NOMO-1 treated with dmso at 0.1 percent for 144 hours (cell line): ENCODE results near the gene EHBP1L1.

Experiments used
- DNase-seq: peaks from one replicate; lab custom pipeline; 2025; ENCODE audit not compliant: unreplicated experiment; lab: John Stamatoyannopoulos, UW

EHBP1L1 gene

GRCh38 chr11:65592858-65593517 is 17.1 kb downstream of the EHBP1L1 start:
- no peak for DNase-seq

GRCh38 chr11:65593518-65594414 is 17.9 kb downstream of the EHBP1L1 start:
- peak; percentile 33 for DNase-seq

GRCh38 chr11:65595131-65595530 is 19.3 kb downstream of the EHBP1L1 start:
- no peak for DNase-seq

GRCh38 chr11:65595543-65596281 is 19.9 kb downstream of the EHBP1L1 start, which contains the start of gene KCNK7:
TSS of gene KCNK7 (minus strand) at chr11:65595800. CDS start at chr11:65595772, 28 bp downstream.
- no peak for DNase-seq

GRCh38 chr11:65596520-65596919 is 20.7 kb downstream of the EHBP1L1 start:
- no peak for DNase-seq

GRCh38 chr11:65598258-65598699 is 22.4 kb downstream of the EHBP1L1 start:
- DNase-seq, result no peak

- no peak for DNase-seq
These were observed 23.5 kb downstream of the EHBP1L1 start for GRCh38 chr11:65599216-65599954.

GRCh38 chr11:65599955-65600246 is 24.0 kb downstream of the EHBP1L1 start:
- DNase-seq, result no peak

- no peak for DNase-seq
These were observed 28.4 kb downstream of the EHBP1L1 start for GRCh38 chr11:65604258-65604657.

- no peak for DNase-seq
These were observed 31.2 kb downstream of the EHBP1L1 start for GRCh38 chr11:65606876-65607613.

GRCh38 chr11:65607614-65608426 is 32.0 kb downstream of the EHBP1L1 start:
- DNase-seq, result no peak

GRCh38 chr11:65609229-65609628 is 33.4 kb downstream of the EHBP1L1 start:
- DNase-seq, result no peak

- no peak for DNase-seq
These were observed 33.8 kb downstream of the EHBP1L1 start for GRCh38 chr11:65609665-65610064.

- DNase-seq, result no peak
These were observed 34.6 kb downstream of the EHBP1L1 start for GRCh38 chr11:65610404-65610803.

GRCh38 chr11:65611028-65611757 is 35.3 kb downstream of the EHBP1L1 start:
- DNase-seq, result peak; percentile 76

- no peak for DNase-seq
These were observed 36.1 kb downstream of the EHBP1L1 start for GRCh38 chr11:65611758-65612603.

GRCh38 chr11:65612691-65613090 is 36.8 kb downstream of the EHBP1L1 start:
- no peak for DNase-seq
